ENCODE results near the gene CEPT1. TPM values are rescaled to one million over a fixed set of nuclear protein-coding genes. Genes with fewer than 3 reads are reported as not detected.

CEPT1 gene
- total and polyA plus RNA-seq, 2 of the 8 experiments (the other 6 are each of a cell fraction or from before 2014, with no cell fraction given) = 18.5 to 28.6 TPM

DNA sequence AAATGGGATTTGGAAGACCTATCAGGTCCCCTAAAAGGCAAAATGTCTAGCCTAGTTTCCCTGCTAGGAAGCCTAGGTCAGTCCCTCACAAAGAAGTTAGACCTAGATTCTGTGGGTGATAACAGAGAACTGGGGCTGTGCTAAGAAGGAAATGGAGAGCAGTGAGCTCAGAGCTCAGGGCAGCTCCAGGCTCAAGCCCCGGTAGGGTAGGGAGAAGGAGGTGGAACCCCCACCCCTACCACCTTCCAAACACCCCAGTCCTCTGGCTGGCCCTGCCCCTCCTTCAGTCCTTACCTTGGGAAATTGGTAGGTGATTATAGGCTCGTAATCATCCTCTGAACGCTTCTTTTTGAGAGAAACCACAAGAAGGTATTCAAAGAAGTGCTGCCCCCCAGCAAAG, 59.3 kb downstream of the CEPT1 start:
- Histone ChIP-seq H3K79me2 (ENCODE audit: control insufficient read depth in 1 of 2, insufficient read depth in 2 of 2, low read length in 2 of 2) (no peaks in the 10 kb centered on the region), H2BK20ac (ENCODE audit: low read length) (no peak overlapping the region), H3K4me3 (ENCODE audit: extremely low read depth in 1 of 4, insufficient read depth in 2 of 4, low read depth in 3 of 4, low read length in 4 of 4) (no peak overlapping the region), H3K9me3 (ENCODE audit: insufficient read depth in 2 of 2, low read depth in 1 of 2, low read length in 1 of 2) (no peaks in the 10 kb centered on the region), H2BK5ac (ENCODE audit: low read depth, low read length) (no peak overlapping the region), H3K27me3 (replicated peaks in 1 of 4; ENCODE audit: control insufficient read depth in 3 of 4, extremely low read depth in 1 of 4, insufficient read depth in 3 of 4, low read length in 3 of 4) (peaks cover 4 to 15% (median 14%) of the 10 kb centered on the region in 4 experiments; a peak in 6 of 7 replicates), H3K14ac (ENCODE audit: insufficient read length) (no peak overlapping the region), H2AFZ (ENCODE audit: low read length) (no peak overlapping the region), H4K8ac (ENCODE audit: extremely low read depth, insufficient read depth, low read length) (no peak overlapping the region), H4K20me1 (replicated peaks in 1 of 2; ENCODE audit: control insufficient read depth in 1 of 2, insufficient read depth in 2 of 2, low read length in 2 of 2) (no peaks in the 10 kb centered on the region), H3K4ac (replicated peaks; ENCODE audit: insufficient read length, low read depth, low read length) (no peak overlapping the region), H2AK5ac (ENCODE audit: low read depth, low read length) (no peak overlapping the region), H3K27ac (ENCODE audit: low read depth, low read length) (no peak overlapping the region), H4K5ac (ENCODE audit: insufficient read length, low read depth, low read length) (no peak overlapping the region), H3K18ac (ENCODE audit: extremely low read depth, low read length) (no peak overlapping the region), H3K79me1 (ENCODE audit: low read depth, low read length) (no peaks in the 10 kb centered on the region), H2BK12ac (ENCODE audit: low read depth, low read length) (no peak overlapping the region), H3K36me3 (ENCODE audit: control insufficient read depth in 2 of 4, insufficient read depth in 4 of 4, low read length in 3 of 4) (no peaks in the 10 kb centered on the region), H3K4me2 (ENCODE audit: insufficient read depth in 1 of 2, low read depth in 2 of 2, low read length in 2 of 2) (no peak overlapping the region), H2BK120ac (replicated peaks; ENCODE audit: low read depth, low read length) (no peak overlapping the region), H3K56ac (replicated peaks; ENCODE audit: insufficient read length, low read depth, low read length) (no peak overlapping the region), H3K9ac (replicated peaks in 1 of 4; ENCODE audit: extremely low read depth in 1 of 4, low read depth in 3 of 4, low read length in 3 of 4) (no peak overlapping the region), H4K91ac (replicated peaks; ENCODE audit: insufficient read length, low read length) (no peak overlapping the region), H2BK15ac (ENCODE audit: low read length) (no peak overlapping the region), H3K23me2 (ENCODE audit: low read depth, low read length) (no peaks in the 10 kb centered on the region), H3K4me1 (replicated peaks in 1 of 4; ENCODE audit: control insufficient read depth in 3 of 4, insufficient read depth in 4 of 4, low read length in 3 of 4) (peaks cover 0 to 2% (median 1%) of the 10 kb centered on the region in 4 experiments; a peak in 2 of 7 replicates), H3K23ac (ENCODE audit: insufficient read length) (no peak overlapping the region)
- 83% methylated on average over 3 of the region's 3 CpGs; no CpG with 5 or more reads in 1 of the 2 experiments for WGBS, 2 experiments (ENCODE audit: extremely low coverage in 1 of 2, insufficient coverage in 1 of 2, insufficient read length in 1 of 2, insufficient replicate concordance in 2 of 2, low coverage in 1 of 2, low lambda C conversion rate in 2 of 2, missing lambda C conversion rate in 1 of 2)
- TF ChIP-seq TAF7 (optimal IDR thresholded peaks at IDR 0.05; ENCODE audit: borderline replicate concordance, low read depth, low read length) (no peak), HDAC6 (IDR thresholded peaks at IDR 0.05; ENCODE audit: low read depth, low read length) (no peak), CTBP2 (IDR thresholded peaks at IDR 0.05; ENCODE audit: borderline replicate concordance, insufficient read depth, insufficient read length, low read length) (no peak)
- TF ChIP-seq, protein P1, sequence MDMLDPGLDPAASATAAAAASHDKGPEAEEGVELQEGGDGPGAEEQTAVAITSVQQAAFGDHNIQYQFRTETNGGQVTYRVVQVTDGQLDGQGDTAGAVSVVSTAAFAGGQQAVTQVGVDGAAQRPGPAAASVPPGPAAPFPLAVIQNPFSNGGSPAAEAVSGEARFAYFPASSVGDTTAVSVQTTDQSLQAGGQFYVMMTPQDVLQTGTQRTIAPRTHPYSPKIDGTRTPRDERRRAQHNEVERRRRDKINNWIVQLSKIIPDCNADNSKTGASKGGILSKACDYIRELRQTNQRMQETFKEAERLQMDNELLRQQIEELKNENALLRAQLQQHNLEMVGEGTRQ (IDR thresholded peaks at IDR 0.05; ENCODE audit: low read length) = no peak
- FAIRE-seq (no peak), DNase-seq (ENCODE audit: low read depth in 1 of 2, low spot score in 2 of 2) (no peak)
- ChIA-PET POLR2A (ENCODE audit: partially characterized antibody) (no interaction called here), CTCF (ENCODE audit: partially characterized antibody) (interaction anchor here (0.7 to 6.4 kb wide), 16 partner anchors 8 to 218 kb away, joined by 3 to 50 read pairs (median 6); partner anchors contain the start of gene CHI3L2)
